C4-2B (cell line): ENCODE measurements around the gene ZNF516.

Source experiments
- CTCF ChIP-seq: fragments of 450-650 bp; conservative IDR thresholded peaks from 2 replicates; pipeline ENCODE4 v1.5.1; 2017; ENCODE audit warnings: mild to moderate bottlenecking
- ZFX ChIP-seq: fragments of 450-650 bp; IDR thresholded peaks from 2 replicates; pipeline ENCODE4 v1.6.1; 2017

GRCh38 chr18:76498064-76498463 is 3.0 kb upstream of the ZNF516 start:
- TF ChIP-seq CTCF (no peak), ZFX (no peak)
